Dendritic cell treated with granulocyte-macrophage colony-stimulating factor and Interleukin-4, amounts not matched to agents 40 ng/mL and 50 ng/mL, for 4 days (primary cell): ENCODE measurements around the gene FOXN1.
A peak's percentile ranks its signal among the peaks of the same experiment; 100 is the strongest.

ENCODE experiments used
- H3K27ac Mint-ChIP-seq: one replicate; pipeline ENCODE4 v1.8.0; 2022; ENCODE audit warnings: mild to moderate bottlenecking, mixed read lengths
- H3K27me3 Mint-ChIP-seq: one replicate; pipeline ENCODE4 v1.8.0; 2022; ENCODE audit warnings: mild to moderate bottlenecking, mixed read lengths
- H3K36me3 Mint-ChIP-seq: one replicate; pipeline ENCODE4 v1.8.0; 2022; ENCODE audit warnings: low read depth, mixed read lengths
- H3K4me1 Mint-ChIP-seq: one replicate; pipeline ENCODE4 v1.8.0; 2022; ENCODE audit warnings: low read depth, mixed read lengths
- H3K4me3 Mint-ChIP-seq: one replicate; pipeline ENCODE4 v1.8.0; 2022; ENCODE audit warnings: mild to moderate bottlenecking, moderate library complexity, mixed read lengths
- H3K9me3 Mint-ChIP-seq: one replicate; pipeline ENCODE4 v1.8.0; 2022; ENCODE audit warnings: mixed read lengths
- intact Hi-C: fragments of 100-400 bp; cut with micrococcal nuclease; formaldehyde crosslinking; loops from one replicate; pipeline ENCODE4 v1.15.0; 2022

Gene FOXN1

DNA sequence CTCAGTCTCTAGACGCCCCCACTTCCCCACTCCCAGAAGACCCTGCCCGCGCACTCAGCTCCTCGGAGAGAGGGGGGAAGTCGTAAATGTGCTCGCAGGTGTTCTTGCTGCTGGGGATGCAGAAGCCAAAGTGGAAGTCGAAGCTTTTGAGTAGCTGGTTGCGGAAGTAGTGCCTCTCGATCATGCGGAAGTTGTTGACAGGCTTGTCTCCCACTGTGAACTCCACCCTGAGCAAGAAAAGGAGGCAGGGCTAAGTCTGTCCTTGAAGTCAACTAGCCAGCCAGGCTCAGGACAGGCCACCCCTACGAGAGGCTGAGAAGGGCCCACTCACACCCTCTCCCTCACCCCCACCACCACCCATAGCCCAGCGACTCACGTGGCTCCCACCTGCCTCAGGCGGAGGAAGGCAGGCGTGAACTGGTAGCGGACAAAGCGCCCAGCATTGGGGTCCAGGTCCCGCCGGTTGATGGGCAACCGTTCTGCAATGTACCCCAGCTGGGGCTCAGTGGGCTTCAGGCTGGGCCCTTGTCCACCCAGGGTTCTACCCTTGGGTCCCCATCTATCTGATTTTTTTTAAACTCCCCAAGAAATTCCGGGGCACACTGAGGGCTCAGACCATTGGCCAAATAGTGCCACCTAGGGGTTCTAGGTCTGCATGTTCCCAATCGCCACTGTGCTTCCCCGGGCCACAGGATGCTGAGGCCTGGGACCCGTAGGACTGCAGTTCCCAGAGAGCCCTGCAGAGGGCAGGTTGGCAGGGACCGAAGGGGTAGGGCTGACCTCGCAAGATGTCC, 41.7 kb downstream of the FOXN1 start:
- intact Hi-C loops, result loop anchor here (10.0 kb wide), 1 partner anchor 163 kb away; no protein-coding TSS in a partner anchor
- Mint-ChIP-seq H3K36me3 (peaks cover 44% of the 10 kb centered on the region), H3K4me1 (peaks cover 71% of the 10 kb centered on the region), H3K9me3 (no peaks in the 10 kb centered on the region), H3K4me3 (peak overlapping the region; percentile 61), H3K27me3 (no peaks in the 10 kb centered on the region), H3K27ac (peak overlapping the region; percentile 81)

DNA sequence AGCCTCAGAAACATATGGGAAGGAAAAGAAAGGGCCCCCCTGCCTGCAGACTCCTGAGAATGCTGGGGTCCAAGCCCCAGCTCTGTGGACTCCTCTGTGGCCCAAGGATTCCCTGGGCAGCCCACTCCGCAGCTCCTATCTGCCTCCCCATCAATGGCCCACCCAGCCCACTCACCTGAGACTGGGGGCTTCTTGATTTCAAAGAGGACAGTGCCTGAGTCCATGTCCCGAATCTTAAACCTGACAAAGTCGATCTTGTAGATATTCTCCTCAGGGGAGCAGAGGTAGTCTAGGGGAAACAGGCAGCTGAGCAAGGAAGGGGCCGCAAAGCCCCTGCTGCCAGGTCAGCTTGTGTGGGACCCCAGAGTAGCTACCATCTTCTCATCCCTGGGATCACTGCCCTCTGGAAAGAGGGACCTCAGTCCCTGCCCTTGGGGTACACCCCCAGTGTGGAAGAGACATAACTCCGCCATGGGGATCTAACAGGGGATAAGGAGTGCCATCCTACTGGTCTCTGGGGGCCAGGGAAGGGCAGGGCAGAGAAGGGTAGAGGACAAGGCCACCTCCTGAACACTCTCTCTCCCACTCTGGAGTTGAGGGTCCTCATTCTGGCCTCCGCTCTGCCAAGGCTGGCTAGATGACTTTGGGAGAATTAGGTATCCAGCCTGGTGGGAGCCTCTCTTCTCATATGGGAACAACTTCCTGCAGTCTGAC, 42.4 kb downstream of the FOXN1 start:
- peaks cover 52% of the 10 kb centered on the region for H3K36me3 Mint-ChIP-seq
- intact Hi-C loops, result loop anchor here (10.0 kb wide), 1 partner anchor 164 kb away; no protein-coding TSS in a partner anchor
- peaks cover 74% of the 10 kb centered on the region for H3K4me1 Mint-ChIP-seq
- H3K27me3 Mint-ChIP-seq, result no peaks in the 10 kb centered on the region
- no peaks in the 10 kb centered on the region for H3K9me3 Mint-ChIP-seq
- peak overlapping the region; percentile 61 for H3K4me3 Mint-ChIP-seq
- H3K27ac Mint-ChIP-seq, result peak overlapping the region; percentile 81

DNA sequence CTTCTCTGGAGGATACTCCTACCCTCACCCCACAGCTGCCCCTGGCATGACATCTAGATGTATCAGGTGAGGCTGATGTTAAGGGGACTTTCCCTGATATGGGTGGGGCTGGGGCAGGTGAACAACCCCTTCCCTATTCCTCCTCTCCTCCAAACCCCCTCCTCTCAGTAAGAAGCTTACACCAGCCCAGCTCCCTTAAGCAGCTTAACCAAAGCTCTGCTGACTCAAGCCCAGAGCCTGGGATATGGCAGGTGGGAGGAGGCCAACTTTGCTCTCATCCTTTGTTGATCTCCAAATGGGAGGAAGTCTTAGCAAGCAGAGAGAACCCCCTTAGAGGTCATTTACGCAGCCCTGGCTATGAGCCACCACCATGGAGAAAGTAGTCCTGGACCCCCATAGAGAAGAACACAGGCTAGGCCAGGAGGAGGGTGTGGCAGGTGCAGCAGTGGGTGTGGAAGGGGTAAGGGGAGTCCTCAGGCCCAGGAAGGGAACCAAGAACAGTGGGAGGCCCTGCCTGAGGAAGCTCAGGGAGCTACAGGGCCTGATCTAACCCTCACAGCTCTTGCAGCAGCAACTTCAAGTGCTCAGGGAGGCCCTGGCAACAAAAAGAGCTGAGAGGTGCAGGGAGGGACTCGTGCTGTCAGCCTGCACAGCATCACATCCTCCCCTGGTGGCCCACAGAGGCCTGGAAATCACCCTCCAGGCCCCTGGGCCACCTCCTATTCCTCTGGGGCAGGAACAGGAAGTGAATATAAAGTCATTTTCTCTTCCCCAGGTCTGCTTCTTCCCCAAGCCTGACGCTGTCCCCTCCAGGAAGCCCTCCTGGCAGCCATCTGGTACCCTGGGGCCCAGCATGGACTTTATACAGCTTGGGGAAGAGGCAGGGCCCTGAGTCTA, 43.3 kb downstream of the FOXN1 start:
- H3K36me3 Mint-ChIP-seq, result peaks cover 61% of the 10 kb centered on the region
- H3K9me3 Mint-ChIP-seq, result no peaks in the 10 kb centered on the region
- H3K27me3 Mint-ChIP-seq, result no peaks in the 10 kb centered on the region
- H3K4me1 Mint-ChIP-seq, result peaks cover 74% of the 10 kb centered on the region
- intact Hi-C loops, result loop anchor here (5.0 to 10.0 kb wide), 2 partner anchors 63 to 165 kb away; partner anchors contain the start of gene RSKR
- peak overlapping the region; percentile 48 for H3K4me3 Mint-ChIP-seq
- H3K27ac Mint-ChIP-seq, result peak overlapping the region; percentile 81

DNA sequence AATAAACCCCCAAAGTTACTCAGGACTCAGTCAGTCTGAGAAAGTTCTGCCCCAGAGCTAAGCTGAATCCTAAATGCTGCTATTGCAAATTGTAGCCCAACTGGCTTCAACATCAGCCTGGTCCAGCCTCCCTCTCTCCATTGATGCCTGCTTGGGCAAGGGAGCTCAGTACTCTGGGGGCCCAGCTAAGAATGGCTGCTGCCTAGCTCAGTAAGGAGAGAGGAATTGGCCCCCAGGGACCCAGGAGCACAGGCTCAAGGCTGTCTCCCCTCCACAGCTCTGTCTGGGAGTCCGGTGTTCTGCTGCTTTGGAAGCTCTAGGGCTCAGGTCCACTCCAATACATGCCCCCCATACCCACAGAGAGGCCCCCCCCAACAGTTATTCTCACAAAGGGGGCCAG, 44.7 kb downstream of the FOXN1 start:
- Mint-ChIP-seq H3K27ac (peak overlapping the region; percentile 81), H3K36me3 (peaks cover 69% of the 10 kb centered on the region), H3K4me1 (peaks cover 69% of the 10 kb centered on the region), H3K4me3 (peak overlapping the region; percentile 90), H3K27me3 (no peaks in the 10 kb centered on the region), H3K9me3 (no peaks in the 10 kb centered on the region)
- intact Hi-C loops, result loop anchor here (5.0 kb wide), 1 partner anchor 61 kb away; the partner anchor contains the start of gene RSKR

GRCh38 chr17:28551421-28552175, 45.5 kb downstream of the FOXN1 start:
- H3K27ac Mint-ChIP-seq, result peak overlapping the region; percentile 81
- intact Hi-C loops, result loop anchor here (5.0 kb wide), 1 partner anchor 61 kb away; the partner anchor contains the start of gene RSKR
- H3K36me3 Mint-ChIP-seq, result peaks cover 69% of the 10 kb centered on the region
- no peaks in the 10 kb centered on the region for H3K9me3 Mint-ChIP-seq
- H3K4me3 Mint-ChIP-seq, result peak overlapping the region; percentile 90
- no peaks in the 10 kb centered on the region for H3K27me3 Mint-ChIP-seq
- peaks cover 62% of the 10 kb centered on the region for H3K4me1 Mint-ChIP-seq

DNA sequence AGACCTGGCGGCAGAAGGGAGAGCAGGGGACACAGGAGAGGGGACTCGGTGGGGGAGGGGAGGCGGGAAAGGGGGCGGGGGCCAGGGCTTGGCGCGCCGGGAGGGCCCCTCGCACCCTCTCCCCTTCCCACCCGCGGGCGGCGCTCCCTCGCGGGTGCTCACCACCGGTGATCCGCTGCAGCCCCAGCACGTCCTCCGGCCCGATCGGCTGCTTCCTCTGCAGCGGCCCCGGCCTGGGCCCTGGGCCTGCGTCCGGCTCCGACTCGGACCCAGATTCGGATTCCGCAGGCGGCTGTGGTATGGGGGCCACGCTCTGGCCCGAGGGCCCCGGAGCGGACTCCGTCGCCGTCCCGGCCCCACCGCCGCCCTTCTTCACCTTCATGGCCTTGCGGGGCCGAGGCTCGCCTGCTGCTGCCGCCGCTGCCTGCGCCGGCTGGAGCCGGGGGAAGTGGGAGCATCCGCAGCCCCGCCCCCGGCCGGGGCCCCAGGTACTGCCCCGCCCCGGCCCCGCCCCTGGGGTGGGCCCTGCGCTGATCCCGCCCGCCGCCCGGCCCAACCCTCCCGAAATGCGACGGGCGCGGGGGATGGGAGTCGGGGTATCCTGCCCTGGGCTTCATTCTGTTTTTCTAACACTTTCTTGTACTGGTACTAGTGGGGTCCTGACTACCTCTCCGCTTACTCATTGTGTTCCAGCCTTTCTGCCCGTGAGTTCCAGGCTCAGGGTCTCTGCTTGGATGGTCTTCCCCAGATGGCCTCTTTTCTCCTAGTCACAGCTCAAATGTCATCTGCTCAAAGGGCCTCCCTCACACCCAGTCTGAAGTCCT, 46.2 kb downstream of the FOXN1 start, which contains the start of gene UNC119:
Gene UNC119 (minus strand): TSS at position 449 of the 824 bp plus-strand sequence. CDS start 67 bp downstream, at position 382.
- peaks cover 54% of the 10 kb centered on the region for H3K4me1 Mint-ChIP-seq
- peak within 1 kb of the TSS; percentile 81 for H3K27ac Mint-ChIP-seq

GRCh38 chr17:28553000-28553505, 46.9 kb downstream of the FOXN1 start:
- Mint-ChIP-seq H3K9me3 (no peaks in the 10 kb centered on the region), H3K36me3 (peaks cover 72% of the 10 kb centered on the region), H3K27me3 (no peaks in the 10 kb centered on the region), H3K4me3 (peak overlapping the region; percentile 90), H3K27ac (peak overlapping the region; percentile 81), H3K4me1 (peaks cover 47% of the 10 kb centered on the region)
- intact Hi-C loops, result loop anchor here (5.0 kb wide), 1 partner anchor 59 kb away; the partner anchor contains the start of gene RSKR

More for the DNA sequence above, 46.2 kb downstream of the FOXN1 start, which contains the start of gene UNC119:
- Mint-ChIP-seq H3K4me3 (peak within 1 kb of the TSS; percentile 90), H3K36me3 (peaks cover 69% of the 10 kb centered on the region), H3K9me3 (no peaks in the 10 kb centered on the region), H3K27me3 (no peaks in the 10 kb centered on the region)
- intact Hi-C loops, result loop anchor here (5.0 kb wide), 1 partner anchor 60 kb away; the partner anchor contains the start of gene RSKR

DNA sequence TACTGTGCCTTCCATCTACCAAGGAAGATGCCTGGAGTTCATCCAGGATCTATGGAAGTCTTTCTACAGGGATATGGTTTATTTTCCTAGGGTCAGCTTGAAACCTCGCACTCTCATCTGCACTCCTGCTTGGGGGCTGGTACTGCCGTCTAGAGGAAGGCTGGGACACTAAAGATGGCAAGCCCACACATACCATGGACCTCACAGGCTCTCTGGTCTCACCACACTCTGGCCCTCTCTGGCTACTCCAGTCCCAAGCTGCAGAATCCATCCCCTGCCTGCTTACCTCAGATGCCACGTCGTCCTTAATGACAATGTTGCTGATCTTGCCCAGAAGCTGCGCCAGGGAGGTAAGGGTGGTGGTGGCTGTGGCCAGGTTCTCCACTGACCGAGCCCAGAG, 48.4 kb downstream of the FOXN1 start:
- Mint-ChIP-seq H3K4me3 (no peak overlapping the region), H3K27ac (no peak overlapping the region), H3K4me1 (peaks cover 32% of the 10 kb centered on the region), H3K9me3 (no peaks in the 10 kb centered on the region), H3K36me3 (peaks cover 79% of the 10 kb centered on the region), H3K27me3 (no peaks in the 10 kb centered on the region)
- intact Hi-C loops, result loop anchor here (5.0 kb wide), 1 partner anchor 58 kb away; the partner anchor contains the start of gene RSKR

DNA sequence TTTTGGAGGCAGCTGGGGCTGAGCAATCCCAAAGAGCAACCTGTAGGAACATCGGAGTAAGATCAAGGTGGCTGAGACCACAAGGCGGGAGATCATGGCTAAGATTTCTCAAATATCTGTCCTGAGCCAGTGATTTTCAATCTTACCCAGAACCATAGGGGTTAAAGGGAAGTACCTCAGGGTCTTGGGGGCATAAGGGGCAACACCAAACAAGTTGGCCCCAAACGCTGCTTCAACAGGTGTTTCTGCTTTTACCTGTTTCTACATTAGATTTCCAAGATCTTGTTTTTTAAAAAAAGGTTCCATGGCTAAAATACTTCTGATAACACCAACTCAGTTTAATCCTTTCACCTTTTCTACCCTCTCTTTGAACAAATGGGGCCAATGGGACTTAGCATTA, 48.9 kb downstream of the FOXN1 start:
- Mint-ChIP-seq H3K4me3 (no peak overlapping the region), H3K27ac (no peak overlapping the region), H3K4me1 (peaks cover 27% of the 10 kb centered on the region), H3K9me3 (no peaks in the 10 kb centered on the region), H3K36me3 (peaks cover 83% of the 10 kb centered on the region), H3K27me3 (no peaks in the 10 kb centered on the region)
- intact Hi-C loops, result no loop called here

- H3K27ac Mint-ChIP-seq, result no peak overlapping the region
- peaks cover 66% of the 10 kb centered on the region for H3K36me3 Mint-ChIP-seq
- peaks cover 14% of the 10 kb centered on the region for H3K4me1 Mint-ChIP-seq
- no peak overlapping the region for H3K4me3 Mint-ChIP-seq
- no peaks in the 10 kb centered on the region for H3K9me3 Mint-ChIP-seq
- no peaks in the 10 kb centered on the region for H3K27me3 Mint-ChIP-seq
- intact Hi-C loops, result no loop called here
Measured at GRCh38 chr17:28563475-28563874, 57.3 kb downstream of the FOXN1 start.

GRCh38 chr17:28567604-28568003, 61.5 kb downstream of the FOXN1 start:
- peak overlapping the region; percentile 24 for H3K4me3 Mint-ChIP-seq
- peaks cover 31% of the 10 kb centered on the region for H3K4me1 Mint-ChIP-seq
- peaks cover 47% of the 10 kb centered on the region for H3K36me3 Mint-ChIP-seq

GRCh38 chr17:28569446-28569845, 63.3 kb downstream of the FOXN1 start:
- intact Hi-C loops, result no loop called here

More at GRCh38 chr17:28567604-28568003, 61.5 kb downstream of the FOXN1 start:
- Mint-ChIP-seq H3K27me3 (peaks cover under 1% of the 10 kb centered on the region), H3K9me3 (no peaks in the 10 kb centered on the region), H3K27ac (peak overlapping the region; percentile 22)
- intact Hi-C loops, result no loop called here

More at GRCh38 chr17:28569446-28569845, 63.3 kb downstream of the FOXN1 start:
- no peak overlapping the region for H3K4me3 Mint-ChIP-seq
- no peaks in the 10 kb centered on the region for H3K9me3 Mint-ChIP-seq
- H3K27ac Mint-ChIP-seq, result no peak overlapping the region
- peaks cover 47% of the 10 kb centered on the region for H3K36me3 Mint-ChIP-seq
- H3K27me3 Mint-ChIP-seq, result peaks cover 6% of the 10 kb centered on the region
- H3K4me1 Mint-ChIP-seq, result peaks cover 35% of the 10 kb centered on the region
